ENCODE results near the gene PPP3R2.

DNA sequence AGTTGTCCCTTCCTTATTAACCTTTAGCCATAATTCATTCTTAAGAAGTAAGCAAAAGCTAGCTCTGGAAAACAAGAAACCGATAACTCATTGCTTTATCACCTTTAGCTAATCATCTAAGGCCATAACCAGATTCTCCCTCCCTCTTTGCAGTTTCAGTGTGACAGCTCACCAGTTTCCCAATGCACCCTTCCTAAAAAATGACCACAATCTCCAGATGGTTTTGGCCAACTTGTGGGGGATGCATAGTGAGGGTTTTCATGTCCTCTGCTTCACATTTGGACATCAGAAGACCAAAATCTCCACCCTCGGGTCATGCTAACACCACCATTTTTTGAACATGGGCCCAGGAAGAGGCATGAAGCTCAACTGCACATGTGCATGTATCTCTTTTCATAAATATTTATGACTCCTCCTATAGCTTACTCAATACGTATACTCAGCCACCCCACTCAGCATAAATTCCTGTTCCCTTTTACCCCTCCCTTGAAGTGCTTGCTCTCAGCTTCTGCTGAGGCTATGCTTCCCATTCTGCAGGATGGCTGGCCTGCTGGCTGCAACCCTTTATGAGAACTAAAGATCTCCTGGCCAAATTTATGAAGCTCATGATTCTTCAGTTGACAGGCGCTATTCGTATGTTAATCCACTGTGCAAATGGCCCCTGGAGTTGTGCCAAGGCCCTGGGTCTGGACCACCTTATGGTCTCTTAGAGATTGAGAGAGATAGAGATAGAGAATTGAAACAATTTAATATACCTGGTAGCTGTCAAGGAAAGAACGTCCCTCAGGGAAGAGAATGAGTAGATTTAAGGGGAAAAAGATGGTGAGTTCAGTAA lies 14.8 kb downstream of the PPP3R2 start:
- TF ChIP-seq, protein P1, sequence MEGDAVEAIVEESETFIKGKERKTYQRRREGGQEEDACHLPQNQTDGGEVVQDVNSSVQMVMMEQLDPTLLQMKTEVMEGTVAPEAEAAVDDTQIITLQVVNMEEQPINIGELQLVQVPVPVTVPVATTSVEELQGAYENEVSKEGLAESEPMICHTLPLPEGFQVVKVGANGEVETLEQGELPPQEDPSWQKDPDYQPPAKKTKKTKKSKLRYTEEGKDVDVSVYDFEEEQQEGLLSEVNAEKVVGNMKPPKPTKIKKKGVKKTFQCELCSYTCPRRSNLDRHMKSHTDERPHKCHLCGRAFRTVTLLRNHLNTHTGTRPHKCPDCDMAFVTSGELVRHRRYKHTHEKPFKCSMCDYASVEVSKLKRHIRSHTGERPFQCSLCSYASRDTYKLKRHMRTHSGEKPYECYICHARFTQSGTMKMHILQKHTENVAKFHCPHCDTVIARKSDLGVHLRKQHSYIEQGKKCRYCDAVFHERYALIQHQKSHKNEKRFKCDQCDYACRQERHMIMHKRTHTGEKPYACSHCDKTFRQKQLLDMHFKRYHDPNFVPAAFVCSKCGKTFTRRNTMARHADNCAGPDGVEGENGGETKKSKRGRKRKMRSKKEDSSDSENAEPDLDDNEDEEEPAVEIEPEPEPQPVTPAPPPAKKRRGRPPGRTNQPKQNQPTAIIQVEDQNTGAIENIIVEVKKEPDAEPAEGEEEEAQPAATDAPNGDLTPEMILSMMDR (IDR thresholded peaks at IDR 0.05), result no peak
- no peak for TF ChIP-seq POLR2A (IDR thresholded peaks at IDR 0.05)
